ENCODE data around the gene RNF26. TPM values are rescaled to one million over a fixed set of nuclear protein-coding genes. Genes with fewer than 3 reads are reported as not detected.

The RNF26 gene
- total RNA-seq, 2 experiments from 2014 or later, result 38.7 to 42.1 TPM

- no peak for ATAC-seq
- no peak overlapping the region for H3K27ac Mint-ChIP-seq
- peaks cover 20% of the 10 kb centered on the region for H3K4me1 Mint-ChIP-seq
- DNase-seq, result no peak
- H3K9me3 Mint-ChIP-seq (ENCODE audit: low read depth), result no peaks in the 10 kb centered on the region
- no peaks in the 10 kb centered on the region for H3K36me3 Mint-ChIP-seq
- CTCF ChIA-PET, result interaction anchor here (1.1 to 18.1 kb wide), 5 partner anchors 8 to 108 kb away, joined by 3 to 318 read pairs (median 4); no protein-coding TSS in a partner anchor
- no peak overlapping the region for H3K4me3 Mint-ChIP-seq
- H3K27me3 Mint-ChIP-seq, result peaks cover 56% of the 10 kb centered on the region
Measured at GRCh38 chr11:119366690-119367620, 32.6 kb downstream of the RNF26 start.

- H3K27ac Mint-ChIP-seq, result no peak overlapping the region
- H3K27me3 Mint-ChIP-seq, result peaks cover 48% of the 10 kb centered on the region
- ATAC-seq, result no peak
- H3K4me3 Mint-ChIP-seq, result no peak overlapping the region
- no peak for DNase-seq
- H3K4me1 Mint-ChIP-seq, result peaks cover 15% of the 10 kb centered on the region
- H3K9me3 Mint-ChIP-seq (ENCODE audit: low read depth), result no peaks in the 10 kb centered on the region
- H3K36me3 Mint-ChIP-seq, result no peaks in the 10 kb centered on the region
- CTCF ChIA-PET, result interaction anchor here (0.9 to 18.1 kb wide), 7 partner anchors 9 to 107 kb away, joined by 3 to 318 read pairs (median 4); no protein-coding TSS in a partner anchor
Measured at GRCh38 chr11:119367661-119368120, 33.4 kb downstream of the RNF26 start.

DNA sequence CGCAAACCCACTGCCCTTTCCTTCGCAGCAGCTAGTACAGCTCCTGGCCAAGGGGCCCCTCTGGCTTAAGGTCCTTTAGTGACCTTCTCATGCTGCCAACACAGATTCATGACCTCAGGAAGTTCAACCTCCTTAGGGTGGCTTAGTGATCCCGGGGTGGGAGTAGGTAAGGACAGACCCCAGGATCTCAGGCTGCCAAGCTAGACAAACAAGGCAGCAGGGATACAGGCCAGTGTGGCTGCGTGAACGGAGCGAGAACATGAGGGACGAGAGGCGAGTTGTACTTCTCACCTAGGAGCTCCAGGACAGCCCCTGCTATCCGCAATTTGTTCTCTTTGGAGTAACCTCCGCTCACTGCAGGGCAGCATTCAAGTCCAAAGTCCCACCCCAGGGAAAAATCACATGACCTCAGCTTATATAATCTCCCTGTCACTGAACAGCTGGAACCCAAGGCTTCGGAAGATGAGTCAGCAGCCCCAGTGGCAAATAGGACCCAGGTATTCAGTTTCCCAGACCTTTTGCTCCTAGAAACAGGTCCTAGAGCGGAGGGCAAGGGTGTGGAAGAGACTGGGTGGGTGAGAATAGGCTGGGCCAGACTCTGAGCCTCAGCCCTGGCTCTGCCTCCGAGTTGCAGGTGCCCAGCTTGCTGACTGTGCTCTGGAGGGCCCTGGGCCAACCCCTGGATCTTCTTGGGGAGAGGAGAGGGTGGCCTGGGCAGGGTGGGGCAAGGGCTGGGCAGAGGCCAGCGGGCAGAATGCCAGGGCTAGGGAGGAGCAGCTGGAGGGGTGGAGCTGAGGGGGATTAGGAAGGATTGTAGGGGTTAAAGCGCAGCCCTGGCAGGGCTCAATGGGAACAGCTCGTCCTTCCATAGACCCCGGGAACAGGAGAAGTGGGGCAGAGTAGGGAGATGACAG, 34.1 kb downstream of the RNF26 start:
- Mint-ChIP-seq H3K4me1 (peaks cover 18% of the 10 kb centered on the region), H3K36me3 (no peaks in the 10 kb centered on the region), H3K27me3 (peaks cover 41% of the 10 kb centered on the region), H3K4me3 (no peak overlapping the region), H3K9me3 (ENCODE audit: low read depth) (no peaks in the 10 kb centered on the region), H3K27ac (no peak overlapping the region)
- DNase-seq (no peak), ATAC-seq (no peak)
- CTCF ChIA-PET, result interaction anchor here (0.9 to 18.1 kb wide), 8 partner anchors 9 to 106 kb away, joined by 3 to 318 read pairs (median 4); no protein-coding TSS in a partner anchor

- DNase-seq, result no peak
Measured at GRCh38 chr11:119369132-119369925, 35.0 kb downstream of the RNF26 start.

GRCh38 chr11:119370486-119371046, 36.2 kb downstream of the RNF26 start:
- no peak overlapping the region for H3K27ac Mint-ChIP-seq
- DNase-seq, result no peak
- peak; percentile 57 for ATAC-seq
- peaks cover 23% of the 10 kb centered on the region for H3K4me1 Mint-ChIP-seq
- no peaks in the 10 kb centered on the region for H3K36me3 Mint-ChIP-seq
- H3K4me3 Mint-ChIP-seq, result no peak overlapping the region
- H3K27me3 Mint-ChIP-seq, result peaks cover 28% of the 10 kb centered on the region
- H3K9me3 Mint-ChIP-seq (ENCODE audit: low read depth), result no peaks in the 10 kb centered on the region
- CTCF ChIA-PET, result interaction anchor here (1.3 to 18.1 kb wide), 4 partner anchors 9 to 104 kb away, joined by 3 to 318 read pairs (median 12); partner anchors contain the start of gene USP2

More at GRCh38 chr11:119369132-119369925, 35.0 kb downstream of the RNF26 start:
- H3K9me3 Mint-ChIP-seq (ENCODE audit: low read depth), result no peaks in the 10 kb centered on the region
- CTCF ChIA-PET, result interaction anchor here (1.1 to 18.1 kb wide), 7 partner anchors 10 to 164 kb away, joined by 3 to 318 read pairs (median 3); partner anchors contain the start of genes CBL and USP2
- no peak overlapping the region for H3K4me3 Mint-ChIP-seq
- H3K27ac Mint-ChIP-seq, result no peak overlapping the region
- ATAC-seq, result no peak
- peaks cover 40% of the 10 kb centered on the region for H3K27me3 Mint-ChIP-seq
- H3K36me3 Mint-ChIP-seq, result no peaks in the 10 kb centered on the region
- H3K4me1 Mint-ChIP-seq, result peaks cover 26% of the 10 kb centered on the region

- Mint-ChIP-seq H3K36me3 (no peaks in the 10 kb centered on the region), H3K9me3 (ENCODE audit: low read depth) (no peaks in the 10 kb centered on the region), H3K4me1 (peaks cover 23% of the 10 kb centered on the region), H3K27ac (no peak overlapping the region), H3K27me3 (peaks cover 25% of the 10 kb centered on the region), H3K4me3 (no peak overlapping the region)
- ATAC-seq (no peak), DNase-seq (no peak)
- CTCF ChIA-PET, result interaction anchor here (1.3 to 18.1 kb wide), 4 partner anchors 8 to 104 kb away, joined by 3 to 318 read pairs (median 12); partner anchors contain the start of gene USP2
Measured at GRCh38 chr11:119371067-119371601, 36.8 kb downstream of the RNF26 start.

- Mint-ChIP-seq H3K4me3 (no peak overlapping the region), H3K4me1 (peaks cover 23% of the 10 kb centered on the region), H3K27me3 (peaks cover 19% of the 10 kb centered on the region), H3K36me3 (no peaks in the 10 kb centered on the region), H3K27ac (no peak overlapping the region), H3K9me3 (ENCODE audit: low read depth) (no peaks in the 10 kb centered on the region)
- ATAC-seq (no peak), DNase-seq (no peak)
- CTCF ChIA-PET, result interaction anchor here (2.4 to 18.1 kb wide), 3 partner anchors 10 to 103 kb away, joined by 9 to 318 read pairs (median 16); partner anchors contain the start of gene USP2
Measured at GRCh38 chr11:119371778-119372182, 37.5 kb downstream of the RNF26 start.

DNA sequence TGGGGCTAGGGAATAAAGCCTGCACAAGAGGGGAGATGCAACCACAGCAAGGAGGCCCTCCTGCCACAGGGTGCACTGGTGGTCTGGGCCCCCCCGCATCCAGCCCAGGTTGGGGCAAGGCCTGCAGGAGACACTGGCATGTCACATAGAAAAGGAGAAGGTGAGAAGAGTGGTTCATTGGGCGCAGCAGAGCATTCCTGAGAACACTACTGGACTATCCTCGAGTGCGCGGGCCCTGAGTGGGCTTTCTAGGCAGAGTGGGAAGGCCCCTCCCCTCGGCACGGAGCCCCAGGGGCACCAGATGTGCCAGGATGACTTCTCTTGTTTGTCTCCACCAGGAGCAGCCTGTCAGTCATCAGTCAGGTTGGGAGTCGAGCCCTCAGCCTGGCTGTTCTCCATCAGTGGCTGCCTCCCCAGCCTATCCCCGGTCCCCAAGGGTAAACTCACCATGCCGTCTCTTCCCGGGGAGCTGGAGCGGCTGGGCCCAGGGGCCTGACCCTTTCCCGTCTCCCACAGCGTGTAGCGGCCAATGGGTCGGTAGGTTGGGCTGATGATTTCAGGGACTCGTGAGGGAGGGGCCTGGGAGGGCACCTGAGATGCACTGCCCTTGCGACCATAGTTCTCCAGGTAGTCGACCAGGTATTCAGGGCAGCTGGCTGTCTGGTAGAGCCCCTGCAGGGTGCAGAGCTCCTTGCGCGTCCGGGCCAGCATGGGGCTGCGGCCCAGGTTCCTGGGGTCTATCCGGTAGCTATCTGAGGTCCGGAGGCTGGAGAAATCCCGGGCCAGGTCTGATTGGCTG, 38.1 kb downstream of the RNF26 start:
- Mint-ChIP-seq H3K36me3 (no peaks in the 10 kb centered on the region), H3K4me1 (peaks cover 24% of the 10 kb centered on the region), H3K4me3 (no peak overlapping the region), H3K27me3 (peaks cover 12% of the 10 kb centered on the region), H3K27ac (no peak overlapping the region), H3K9me3 (ENCODE audit: low read depth) (no peaks in the 10 kb centered on the region)
- CTCF ChIA-PET, result interaction anchor here (0.9 to 18.1 kb wide), 7 partner anchors 8 to 102 kb away, joined by 4 to 318 read pairs (median 9); partner anchors contain the start of gene USP2
- ATAC-seq, result no peak
- no peak for DNase-seq

DNA sequence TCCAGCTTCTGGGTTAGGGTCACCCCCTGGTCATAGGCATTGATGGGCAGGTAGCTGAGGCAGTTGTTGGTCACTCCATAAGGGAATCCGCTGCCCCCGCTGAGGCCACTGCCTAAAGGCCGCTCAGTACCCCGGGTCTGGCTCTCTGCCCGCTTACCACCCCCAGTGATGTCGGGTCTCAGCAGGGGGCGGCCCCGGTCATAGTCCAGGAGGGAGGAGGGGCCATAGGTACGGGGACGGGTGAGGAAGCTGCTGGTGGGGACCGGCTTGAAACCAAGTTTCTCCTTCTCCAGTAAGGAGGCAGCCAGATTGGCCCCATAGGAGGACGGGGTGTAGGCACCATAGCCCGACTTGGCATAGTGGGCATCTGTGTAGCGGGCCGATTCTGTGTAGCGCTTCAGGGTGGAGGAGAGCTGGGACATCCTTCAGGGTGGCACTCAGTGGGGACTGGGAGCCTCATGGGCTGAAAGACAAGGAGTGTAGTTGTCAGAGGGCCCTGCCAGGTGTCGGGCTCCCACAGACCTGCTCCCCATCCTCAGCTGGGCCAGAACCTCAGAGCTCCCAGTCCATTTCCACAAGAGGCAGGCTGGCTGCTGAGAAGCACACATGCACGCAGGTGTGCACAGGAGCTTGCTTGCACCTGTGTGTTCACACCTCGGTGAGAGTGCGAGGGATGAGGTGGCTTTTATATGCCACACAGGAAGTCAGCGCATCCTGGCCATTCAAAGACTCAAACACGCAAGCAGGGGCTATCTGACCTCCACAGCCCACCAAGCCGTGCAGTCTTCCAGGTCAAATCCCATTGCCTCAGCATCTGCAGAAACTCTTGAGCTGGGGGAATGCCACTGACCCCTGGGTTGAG, 39.0 kb downstream of the RNF26 start:
- ATAC-seq, result no peak
- Mint-ChIP-seq H3K27ac (peak overlapping the region; percentile 62), H3K27me3 (peaks cover 6% of the 10 kb centered on the region), H3K4me3 (no peak overlapping the region), H3K9me3 (ENCODE audit: low read depth) (no peaks in the 10 kb centered on the region), H3K4me1 (peaks cover 27% of the 10 kb centered on the region), H3K36me3 (no peaks in the 10 kb centered on the region)
- no peak for DNase-seq
- CTCF ChIA-PET, result interaction anchor here (0.7 to 18.1 kb wide), 11 partner anchors 8 to 101 kb away, joined by 3 to 318 read pairs (median 7); partner anchors contain the start of genes C1QTNF5 and USP2

DNA sequence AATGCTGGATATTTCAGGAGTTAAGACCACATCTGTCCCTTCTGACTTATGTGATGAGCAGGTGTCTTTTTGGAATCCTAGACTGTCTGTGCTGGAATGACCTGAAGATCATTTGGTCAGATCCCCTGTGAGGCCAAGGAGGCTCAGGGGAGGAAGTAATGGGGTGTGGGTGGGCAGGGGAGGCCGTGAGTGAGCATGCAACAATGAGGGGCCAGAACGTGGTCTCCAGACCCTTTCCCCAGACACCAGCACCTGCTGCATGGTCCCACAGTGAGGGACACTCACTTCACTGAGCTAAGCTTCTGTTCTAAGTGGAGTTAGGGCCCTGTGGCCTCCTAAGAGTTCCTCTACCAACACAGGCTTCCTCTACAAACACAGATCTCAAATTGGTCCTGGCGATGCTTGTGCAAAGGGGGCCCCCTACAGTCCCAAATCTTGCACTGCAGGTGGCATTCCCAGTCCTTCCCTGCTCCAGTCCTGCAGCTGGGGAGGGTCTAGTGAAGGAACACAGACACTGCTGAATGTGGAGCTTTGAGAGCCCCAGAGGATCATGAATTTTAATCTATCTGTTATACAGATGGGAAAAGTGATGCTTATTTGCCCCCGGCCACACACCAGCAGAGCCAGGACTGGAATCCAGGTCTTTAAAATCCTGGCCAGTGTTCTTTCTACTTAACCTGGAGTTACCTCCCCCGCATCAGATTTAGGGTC, 39.7 kb downstream of the RNF26 start:
- CTCF ChIA-PET, result interaction anchor here (0.7 to 18.1 kb wide), 9 partner anchors 7 to 101 kb away, joined by 3 to 318 read pairs (median 11); partner anchors contain the start of genes C1QTNF5 and USP2
- no peak for DNase-seq
- Mint-ChIP-seq H3K9me3 (ENCODE audit: low read depth) (no peaks in the 10 kb centered on the region), H3K4me1 (peaks cover 27% of the 10 kb centered on the region), H3K36me3 (no peaks in the 10 kb centered on the region), H3K27ac (peak overlapping the region; percentile 62), H3K4me3 (no peak overlapping the region), H3K27me3 (peaks cover 4% of the 10 kb centered on the region)
- ATAC-seq, result peak; percentile 66

All from activated CD8-positive, alpha-beta memory T cell treated with anti-CD3 and anti-CD28 coated beads, Interleukin-2, amount 10 ng/mL, durations not matched to agents 7 days and 5 days (primary cell).